ENCODE measurements around the gene PRR3.
"Not testable (repeated sequence)": the region's sequence is repeated elsewhere in the genome, so short reads cannot be mapped to it uniquely, and the experiment has no call there.

The PRR3 gene

GRCh38 chr6:30591008-30591407, 33.9 kb downstream of the PRR3 start:
- in situ Hi-C loops (cut with MboI; ENCODE audit: low pct_unique_long_range_greater_than_20kb, low sequenced_read_pairs, unreplicated experiment) = no loop called here
- no peak for TF ChIP-seq CTCF (IDR thresholded peaks at IDR 0.05; ENCODE audit: extremely low read depth, insufficient read depth, missing control alignments)
- no peak for DNase-seq (ENCODE audit: low spot score)

GRCh38 chr6:30592287-30592686, 35.2 kb downstream of the PRR3 start:
- no peak for DNase-seq (ENCODE audit: low spot score)
- in situ Hi-C loops (cut with MboI; ENCODE audit: low pct_unique_long_range_greater_than_20kb, low sequenced_read_pairs, unreplicated experiment) = no loop called here
- TF ChIP-seq CTCF (IDR thresholded peaks at IDR 0.05; ENCODE audit: extremely low read depth, insufficient read depth, missing control alignments) = no peak

DNA sequence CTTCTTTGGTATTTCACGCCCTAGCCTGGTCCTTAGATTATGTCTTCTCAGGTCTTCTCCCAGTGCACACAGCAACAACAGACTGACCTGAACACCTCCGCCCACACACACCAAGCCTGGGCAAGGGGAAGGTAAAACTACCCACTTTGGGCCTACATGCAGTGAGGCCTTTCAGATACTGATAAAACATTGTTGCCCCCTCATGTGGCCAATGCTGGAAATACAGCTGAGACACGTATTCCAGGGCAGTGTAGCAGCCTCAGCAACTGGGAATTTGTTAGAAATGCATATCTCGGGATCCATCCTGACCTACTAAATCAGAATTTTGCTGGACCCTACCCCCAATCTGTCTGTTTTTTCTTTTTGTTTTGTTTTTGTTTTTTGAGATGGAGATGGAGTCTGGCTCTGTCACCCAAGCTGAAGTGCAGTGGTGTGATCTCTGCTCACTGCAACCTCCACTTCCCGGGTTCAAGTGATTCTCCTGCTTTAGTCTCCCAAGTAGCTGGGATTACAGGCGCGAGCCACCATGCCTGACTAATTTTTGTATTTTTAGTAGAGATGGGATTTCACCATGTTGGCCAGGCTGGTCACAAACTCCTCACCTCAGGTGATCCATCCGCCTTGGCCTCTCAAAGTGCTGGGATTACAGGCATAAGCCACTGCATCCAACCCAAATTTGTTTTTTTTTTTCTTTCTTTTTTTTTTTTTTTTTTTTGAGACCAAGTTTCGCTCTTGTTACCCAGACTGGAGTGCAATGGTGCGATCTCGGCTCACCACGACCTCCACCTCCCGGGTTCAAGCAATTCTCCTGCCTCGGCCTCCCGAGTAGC, 40.4 kb downstream of the PRR3 start:
- DNase-seq (ENCODE audit: low spot score) = peak; percentile 80
- in situ Hi-C loops (cut with MboI; ENCODE audit: low pct_unique_long_range_greater_than_20kb, low sequenced_read_pairs, unreplicated experiment) = not testable (repeated sequence)
- TF ChIP-seq CTCF (IDR thresholded peaks at IDR 0.05; ENCODE audit: extremely low read depth, insufficient read depth, missing control alignments) = peak; percentile 80

DNA sequence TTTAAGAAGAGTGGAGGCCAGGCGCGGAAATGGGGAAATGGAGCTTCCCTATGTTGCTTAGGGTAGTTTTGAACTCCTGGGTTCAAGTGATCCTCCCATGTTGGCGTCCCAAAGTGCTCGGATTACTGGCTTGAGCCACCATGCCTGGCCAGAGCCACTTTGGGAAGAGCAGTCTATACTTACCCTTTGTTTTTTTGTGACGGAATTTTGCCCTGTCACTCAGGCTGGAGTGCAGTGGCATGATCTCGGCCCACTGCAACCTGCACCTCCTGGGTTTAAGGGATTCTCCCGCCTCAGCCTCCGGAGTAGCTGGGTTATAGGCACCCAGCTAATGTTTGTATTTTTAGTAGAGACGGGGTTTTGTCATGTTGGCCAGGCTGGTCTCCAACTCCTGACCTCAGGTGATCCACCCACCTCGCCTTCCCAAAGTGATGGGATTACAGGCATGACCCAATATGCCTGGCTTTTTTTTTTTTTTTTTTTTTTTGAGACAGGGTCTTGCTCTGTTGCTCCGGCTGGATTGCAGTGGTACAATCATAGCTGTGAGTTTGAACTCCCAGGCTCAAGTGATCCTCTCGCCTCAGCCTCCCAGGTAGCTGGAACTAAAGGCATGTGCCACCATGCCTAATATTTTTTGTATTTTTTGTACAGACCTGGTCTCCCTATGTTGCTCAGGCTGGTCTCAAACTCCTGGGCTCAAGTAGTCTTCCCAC, 42.0 kb downstream of the PRR3 start:
- in situ Hi-C loops (cut with MboI; ENCODE audit: low pct_unique_long_range_greater_than_20kb, low sequenced_read_pairs, unreplicated experiment) = no loop called here
- no peak for TF ChIP-seq CTCF (IDR thresholded peaks at IDR 0.05; ENCODE audit: extremely low read depth, insufficient read depth, missing control alignments)
- no peak for DNase-seq (ENCODE audit: low spot score)

DNA sequence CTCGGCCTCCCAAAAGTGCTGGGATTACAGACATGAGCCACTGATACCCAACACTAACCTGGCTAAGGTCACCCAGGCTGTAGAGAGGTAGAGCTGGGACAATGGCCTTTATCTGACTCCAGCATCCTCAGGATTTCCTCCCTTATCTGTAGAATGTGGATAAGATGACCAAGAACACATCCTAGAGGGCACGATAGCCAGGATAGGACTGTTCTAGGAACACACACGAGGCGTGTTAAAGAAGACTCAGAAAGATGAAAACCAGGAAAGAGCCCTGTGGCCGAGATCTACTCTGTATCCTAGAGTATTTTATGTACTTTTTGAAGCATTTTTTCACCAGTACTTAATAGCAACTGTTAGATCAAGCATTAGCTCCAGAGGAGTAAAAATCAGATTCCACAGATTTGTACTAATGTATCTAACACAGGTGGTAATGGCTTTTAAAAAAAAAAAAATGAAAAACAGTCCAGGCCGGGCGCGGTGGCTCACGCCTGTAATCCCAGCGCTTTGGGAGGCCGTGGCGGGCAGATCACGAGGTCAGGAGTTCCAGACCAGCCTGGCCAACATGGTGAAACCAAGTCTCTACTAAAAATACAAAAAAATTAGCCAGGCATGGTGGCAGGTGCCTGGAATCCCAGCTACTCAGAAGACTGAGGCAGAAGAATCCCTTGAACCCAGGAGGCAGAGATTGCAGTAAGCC, 42.7 kb downstream of the PRR3 start:
- no peak for TF ChIP-seq CTCF (IDR thresholded peaks at IDR 0.05; ENCODE audit: extremely low read depth, insufficient read depth, missing control alignments)
- DNase-seq (ENCODE audit: low spot score) = no peak
- in situ Hi-C loops (cut with MboI; ENCODE audit: low pct_unique_long_range_greater_than_20kb, low sequenced_read_pairs, unreplicated experiment) = no loop called here

GRCh38 chr6:30600451-30600961, 43.4 kb downstream of the PRR3 start:
- no peak for TF ChIP-seq CTCF (IDR thresholded peaks at IDR 0.05; ENCODE audit: extremely low read depth, insufficient read depth, missing control alignments)
- no peak for DNase-seq (ENCODE audit: low spot score)
- in situ Hi-C loops (cut with MboI; ENCODE audit: low pct_unique_long_range_greater_than_20kb, low sequenced_read_pairs, unreplicated experiment) = no loop called here
